Inferior parietal cortex (tissue), 1 donor: ENCODE data around the gene ELP2.

Source experiments
- DNase-seq: peaks from one replicate; pipeline ENCODE4 v3.0.0-alpha.2; 2016; ENCODE audit errors: extremely low spot score

Gene ELP2

GRCh38 chr18:36120297-36120696 lies 9.4 kb upstream of the ELP2 start:
- DNase-seq: no peak

GRCh38 chr18:36124841-36125240 lies 4.9 kb upstream of the ELP2 start:
- DNase-seq: no peak

- DNase-seq: no peak
Observed at GRCh38 chr18:36126668-36127067, 3.0 kb upstream of the ELP2 start.

- peak; percentile 39 for DNase-seq
Observed at GRCh38 chr18:36127836-36128529, 1.7 kb upstream of the ELP2 start.

- peak; percentile 39 for DNase-seq
Observed at GRCh38 chr18:36128530-36128870, 1.2 kb upstream of the ELP2 start.

GRCh38 chr18:36128907-36129299 lies 796 bp upstream of the ELP2 start:
- DNase-seq: no peak

- peak; percentile 17 for DNase-seq
Observed at GRCh38 chr18:36130039-36130831, 536 bp downstream of the ELP2 start.

GRCh38 chr18:36130883-36131653 lies 1.4 kb downstream of the ELP2 start:
- no peak for DNase-seq

- DNase-seq: no peak
Observed at GRCh38 chr18:36131692-36132483, 2.2 kb downstream of the ELP2 start.

- no peak for DNase-seq
Observed at GRCh38 chr18:36132756-36133155, 3.1 kb downstream of the ELP2 start.

- no peak for DNase-seq
Observed at GRCh38 chr18:36135264-36135663, 5.6 kb downstream of the ELP2 start.

- DNase-seq: no peak
Observed at GRCh38 chr18:36139245-36139644, 9.5 kb downstream of the ELP2 start.

GRCh38 chr18:36141576-36141975 lies 11.9 kb downstream of the ELP2 start:
- no peak for DNase-seq

- no peak for DNase-seq
Observed at GRCh38 chr18:36142751-36143150, 13.1 kb downstream of the ELP2 start.

- DNase-seq: no peak
Observed at GRCh38 chr18:36143391-36143790, 13.7 kb downstream of the ELP2 start.

GRCh38 chr18:36149514-36150289 lies 20.0 kb downstream of the ELP2 start:
- DNase-seq: no peak

GRCh38 chr18:36152781-36153180 lies 23.1 kb downstream of the ELP2 start:
- no peak for DNase-seq

GRCh38 chr18:36153203-36153602 lies 23.5 kb downstream of the ELP2 start:
- DNase-seq: no peak

- no peak for DNase-seq
Observed at GRCh38 chr18:36153771-36154170, 24.1 kb downstream of the ELP2 start.

GRCh38 chr18:36155851-36156757 lies 26.4 kb downstream of the ELP2 start:
- no peak for DNase-seq
